ENCODE measurements around the gene EMID1.

The EMID1 gene

GRCh38 chr22:29195118-29195963 is 10.4 kb upstream of the EMID1 start:
- no peak for DNase-seq

GRCh38 chr22:29195964-29196666 is 9.6 kb upstream of the EMID1 start:
- no peak for DNase-seq

GRCh38 chr22:29197096-29197495 is 8.6 kb upstream of the EMID1 start:
- DNase-seq, result no peak

GRCh38 chr22:29198240-29198639 is 7.5 kb upstream of the EMID1 start:
- DNase-seq, result no peak

- DNase-seq, result no peak
These were observed 5.8 kb upstream of the EMID1 start for GRCh38 chr22:29199702-29200400.

GRCh38 chr22:29200901-29201300 is 4.8 kb upstream of the EMID1 start:
- no peak for DNase-seq

GRCh38 chr22:29201782-29202181 is 3.9 kb upstream of the EMID1 start:
- no peak for DNase-seq

GRCh38 chr22:29202212-29203192 is 3.2 kb upstream of the EMID1 start:
- DNase-seq, result peak; percentile 42

GRCh38 chr22:29203488-29204454 is 1.9 kb upstream of the EMID1 start:
- no peak for DNase-seq

GRCh38 chr22:29204455-29205183 is 1.1 kb upstream of the EMID1 start:
- DNase-seq, result no peak

- no peak for DNase-seq
These were observed 473 bp upstream of the EMID1 start for GRCh38 chr22:29205252-29205593.

GRCh38 chr22:29206372-29207242 is 911 bp downstream of the EMID1 start:
- no peak for DNase-seq

- DNase-seq, result no peak
These were observed 1.5 kb downstream of the EMID1 start for GRCh38 chr22:29207243-29207550.

GRCh38 chr22:29207562-29208501 is 2.1 kb downstream of the EMID1 start:
- no peak for DNase-seq

- no peak for DNase-seq
These were observed 2.8 kb downstream of the EMID1 start for GRCh38 chr22:29208502-29208862.

GRCh38 chr22:29208879-29209623 is 3.4 kb downstream of the EMID1 start:
- no peak for DNase-seq

- no peak for DNase-seq
These were observed 3.9 kb downstream of the EMID1 start for GRCh38 chr22:29209624-29209929.

- no peak for DNase-seq
These were observed 5.4 kb downstream of the EMID1 start for GRCh38 chr22:29211066-29211465.
